Measurements from ENCODE around the gene ADGRV1.

Gene ADGRV1

GRCh38 chr5:91132550-91132949 is 574.0 kb downstream of the ADGRV1 start:
- Histone ChIP-seq H3K4me1 (ENCODE audit: control insufficient read depth in 5 of 5, insufficient read depth in 5 of 5, low read length in 5 of 5) (peaks cover 0 to 5% (median 1%) of the 10 kb centered on the region in 5 donors), H3K27me3 (ENCODE audit: control insufficient read depth in 5 of 5, insufficient read depth in 4 of 5, low read length in 5 of 5) (no peaks in the 10 kb centered on the region), H3K36me3 (ENCODE audit: control insufficient read depth in 5 of 5, insufficient read depth in 5 of 5, low read length in 5 of 5) (no peaks in the 10 kb centered on the region), H3K27ac (ENCODE audit: low read depth, low read length) (no peak overlapping the region), H3K4me3 (ENCODE audit: low read depth in 1 of 5, low read length in 5 of 5) (no peak overlapping the region), H3K9me3 (ENCODE audit: control insufficient read depth in 5 of 5, low read length in 5 of 5) (no peaks in the 10 kb centered on the region), H3K9ac (ENCODE audit: low read length in 5 of 5) (no peak overlapping the region)

- H3K36me3 ChIP-seq (ENCODE audit: control insufficient read depth in 5 of 5, insufficient read depth in 5 of 5, low read length in 5 of 5), result no peaks in the 10 kb centered on the region
These were observed 574.6 kb downstream of the ADGRV1 start for GRCh38 chr5:91133183-91133582.

GRCh38 chr5:91135475-91136248 is 577.1 kb downstream of the ADGRV1 start:
- Histone ChIP-seq H3K9me3 (ENCODE audit: control insufficient read depth in 5 of 5, low read length in 5 of 5) (no peaks in the 10 kb centered on the region), H3K27ac (ENCODE audit: low read depth, low read length) (no peak overlapping the region), H3K4me1 (ENCODE audit: control insufficient read depth in 5 of 5, insufficient read depth in 5 of 5, low read length in 5 of 5) (peaks cover 0 to 3% (median 0%) of the 10 kb centered on the region in 5 donors), H3K4me3 (ENCODE audit: low read depth in 1 of 5, low read length in 5 of 5) (no peak overlapping the region), H3K27me3 (ENCODE audit: control insufficient read depth in 5 of 5, insufficient read depth in 4 of 5, low read length in 5 of 5) (no peaks in the 10 kb centered on the region), H3K36me3 (ENCODE audit: control insufficient read depth in 5 of 5, insufficient read depth in 5 of 5, low read length in 5 of 5) (no peaks in the 10 kb centered on the region), H3K9ac (ENCODE audit: low read length in 5 of 5) (no peak overlapping the region)

More at GRCh38 chr5:91133183-91133582, 574.6 kb downstream of the ADGRV1 start:
- Histone ChIP-seq H3K4me1 (ENCODE audit: control insufficient read depth in 5 of 5, insufficient read depth in 5 of 5, low read length in 5 of 5) (peaks cover 0 to 3% (median 0%) of the 10 kb centered on the region in 5 donors), H3K4me3 (ENCODE audit: low read depth in 1 of 5, low read length in 5 of 5) (no peak overlapping the region), H3K9ac (ENCODE audit: low read length in 5 of 5) (no peak overlapping the region), H3K27ac (ENCODE audit: low read depth, low read length) (no peak overlapping the region), H3K27me3 (ENCODE audit: control insufficient read depth in 5 of 5, insufficient read depth in 4 of 5, low read length in 5 of 5) (no peaks in the 10 kb centered on the region), H3K9me3 (ENCODE audit: control insufficient read depth in 5 of 5, low read length in 5 of 5) (no peaks in the 10 kb centered on the region)

DNA sequence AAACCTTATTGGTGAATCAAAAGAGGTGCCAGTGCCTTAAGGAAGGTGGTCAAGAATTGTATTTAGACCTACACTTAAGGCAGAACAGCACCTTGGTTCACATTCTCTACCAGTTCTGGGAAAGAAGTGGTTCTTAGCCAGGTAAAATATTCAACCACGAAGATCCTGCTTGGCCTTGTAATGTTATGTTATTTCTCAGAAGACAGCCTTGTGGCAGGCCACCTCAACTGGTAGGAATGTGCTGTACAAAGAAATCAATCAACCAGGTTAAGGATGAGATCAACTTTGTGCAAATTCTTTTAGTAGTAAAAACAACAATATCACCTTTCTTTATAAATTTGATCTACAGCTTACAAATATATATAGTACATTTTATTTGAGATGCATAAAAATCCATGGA is 577.7 kb downstream of the ADGRV1 start:
- Histone ChIP-seq H3K27ac (ENCODE audit: low read depth, low read length) (no peak overlapping the region), H3K4me3 (ENCODE audit: low read depth in 1 of 5, low read length in 5 of 5) (no peak overlapping the region), H3K27me3 (ENCODE audit: control insufficient read depth in 5 of 5, insufficient read depth in 4 of 5, low read length in 5 of 5) (no peaks in the 10 kb centered on the region), H3K9me3 (ENCODE audit: control insufficient read depth in 5 of 5, low read length in 5 of 5) (no peaks in the 10 kb centered on the region), H3K9ac (ENCODE audit: low read length in 5 of 5) (no peak overlapping the region), H3K36me3 (ENCODE audit: control insufficient read depth in 5 of 5, insufficient read depth in 5 of 5, low read length in 5 of 5) (no peaks in the 10 kb centered on the region), H3K4me1 (ENCODE audit: control insufficient read depth in 5 of 5, insufficient read depth in 5 of 5, low read length in 5 of 5) (peaks cover 0 to 3% (median 0%) of the 10 kb centered on the region in 5 donors)

DNA sequence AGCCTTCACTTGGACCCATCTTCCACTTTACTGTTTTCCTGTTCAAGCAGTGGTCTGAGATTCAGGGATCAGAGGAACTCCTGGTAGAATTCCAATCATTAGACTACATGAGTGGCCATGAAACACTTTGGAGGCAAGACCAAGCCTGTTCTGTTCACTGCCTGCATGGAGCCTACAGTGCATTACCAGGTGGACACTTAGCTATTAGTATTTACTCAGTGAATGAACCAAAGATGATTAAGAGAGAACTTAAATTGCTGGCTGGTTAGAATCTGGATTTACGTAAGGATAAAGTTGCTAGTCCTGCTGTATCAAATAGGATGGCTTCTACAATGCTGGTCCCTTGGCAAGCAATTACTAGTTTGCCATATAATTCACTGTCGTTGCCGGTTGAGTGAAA is 579.0 kb downstream of the ADGRV1 start:
- Histone ChIP-seq H3K27me3 (ENCODE audit: control insufficient read depth in 5 of 5, insufficient read depth in 4 of 5, low read length in 5 of 5) (no peaks in the 10 kb centered on the region), H3K4me3 (ENCODE audit: low read depth in 1 of 5, low read length in 5 of 5) (no peak overlapping the region), H3K36me3 (ENCODE audit: control insufficient read depth in 5 of 5, insufficient read depth in 5 of 5, low read length in 5 of 5) (no peaks in the 10 kb centered on the region), H3K27ac (ENCODE audit: low read depth, low read length) (no peak overlapping the region), H3K9ac (ENCODE audit: low read length in 5 of 5) (no peak overlapping the region), H3K4me1 (ENCODE audit: control insufficient read depth in 5 of 5, insufficient read depth in 5 of 5, low read length in 5 of 5) (peaks cover 0 to 15% (median 6%) of the 10 kb centered on the region in 5 donors), H3K9me3 (ENCODE audit: control insufficient read depth in 5 of 5, low read length in 5 of 5) (no peaks in the 10 kb centered on the region)

GRCh38 chr5:91139572-91140200 is 581.1 kb downstream of the ADGRV1 start:
- H3K36me3 ChIP-seq (ENCODE audit: control insufficient read depth in 5 of 5, insufficient read depth in 5 of 5, low read length in 5 of 5), result no peaks in the 10 kb centered on the region
- no peaks in the 10 kb centered on the region for H3K9me3 ChIP-seq (ENCODE audit: control insufficient read depth in 5 of 5, low read length in 5 of 5)
- H3K27ac ChIP-seq (ENCODE audit: low read depth, low read length), result no peak overlapping the region
- no peak overlapping the region for H3K9ac ChIP-seq (ENCODE audit: low read length in 5 of 5)
- H3K27me3 ChIP-seq (ENCODE audit: control insufficient read depth in 5 of 5, insufficient read depth in 4 of 5, low read length in 5 of 5), result no peaks in the 10 kb centered on the region
- H3K4me1 ChIP-seq (ENCODE audit: control insufficient read depth in 5 of 5, insufficient read depth in 5 of 5, low read length in 5 of 5), result peaks cover 2 to 36% (median 26%) of the 10 kb centered on the region in 5 donors
- no peak overlapping the region for H3K4me3 ChIP-seq (ENCODE audit: low read depth in 1 of 5, low read length in 5 of 5)

GRCh38 chr5:91140657-91141056 is 582.1 kb downstream of the ADGRV1 start:
- Histone ChIP-seq H3K27ac (ENCODE audit: low read depth, low read length) (no peak overlapping the region), H3K4me1 (ENCODE audit: control insufficient read depth in 5 of 5, insufficient read depth in 5 of 5, low read length in 5 of 5) (peaks cover 2 to 45% (median 35%) of the 10 kb centered on the region in 5 donors), H3K27me3 (ENCODE audit: control insufficient read depth in 5 of 5, insufficient read depth in 4 of 5, low read length in 5 of 5) (no peaks in the 10 kb centered on the region), H3K9me3 (ENCODE audit: control insufficient read depth in 5 of 5, low read length in 5 of 5) (no peaks in the 10 kb centered on the region), H3K9ac (ENCODE audit: low read length in 5 of 5) (no peak overlapping the region), H3K36me3 (ENCODE audit: control insufficient read depth in 5 of 5, insufficient read depth in 5 of 5, low read length in 5 of 5) (no peaks in the 10 kb centered on the region), H3K4me3 (ENCODE audit: low read depth in 1 of 5, low read length in 5 of 5) (no peak overlapping the region)

- H3K9me3 ChIP-seq (ENCODE audit: control insufficient read depth in 5 of 5, low read length in 5 of 5), result no peaks in the 10 kb centered on the region
- H3K4me1 ChIP-seq (ENCODE audit: control insufficient read depth in 5 of 5, insufficient read depth in 5 of 5, low read length in 5 of 5), result peaks cover 2 to 55% (median 41%) of the 10 kb centered on the region in 5 donors
- H3K9ac ChIP-seq (ENCODE audit: low read length in 5 of 5), result no peak overlapping the region
- H3K27me3 ChIP-seq (ENCODE audit: control insufficient read depth in 5 of 5, insufficient read depth in 4 of 5, low read length in 5 of 5), result no peaks in the 10 kb centered on the region
- no peak overlapping the region for H3K4me3 ChIP-seq (ENCODE audit: low read depth in 1 of 5, low read length in 5 of 5)
- H3K36me3 ChIP-seq (ENCODE audit: control insufficient read depth in 5 of 5, insufficient read depth in 5 of 5, low read length in 5 of 5), result no peaks in the 10 kb centered on the region
- no peak overlapping the region for H3K27ac ChIP-seq (ENCODE audit: low read depth, low read length)
These were observed 583.0 kb downstream of the ADGRV1 start for GRCh38 chr5:91141642-91142041.

- Histone ChIP-seq H3K9ac (ENCODE audit: low read length in 5 of 5) (no peak overlapping the region), H3K36me3 (ENCODE audit: control insufficient read depth in 5 of 5, insufficient read depth in 5 of 5, low read length in 5 of 5) (no peaks in the 10 kb centered on the region), H3K4me1 (ENCODE audit: control insufficient read depth in 5 of 5, insufficient read depth in 5 of 5, low read length in 5 of 5) (peaks cover 2 to 57% (median 44%) of the 10 kb centered on the region in 5 donors), H3K27ac (ENCODE audit: low read depth, low read length) (no peak overlapping the region), H3K27me3 (ENCODE audit: control insufficient read depth in 5 of 5, insufficient read depth in 4 of 5, low read length in 5 of 5) (no peaks in the 10 kb centered on the region), H3K4me3 (ENCODE audit: low read depth in 1 of 5, low read length in 5 of 5) (no peak overlapping the region), H3K9me3 (ENCODE audit: control insufficient read depth in 5 of 5, low read length in 5 of 5) (no peaks in the 10 kb centered on the region)
These were observed 583.8 kb downstream of the ADGRV1 start for GRCh38 chr5:91142386-91142785.

DNA sequence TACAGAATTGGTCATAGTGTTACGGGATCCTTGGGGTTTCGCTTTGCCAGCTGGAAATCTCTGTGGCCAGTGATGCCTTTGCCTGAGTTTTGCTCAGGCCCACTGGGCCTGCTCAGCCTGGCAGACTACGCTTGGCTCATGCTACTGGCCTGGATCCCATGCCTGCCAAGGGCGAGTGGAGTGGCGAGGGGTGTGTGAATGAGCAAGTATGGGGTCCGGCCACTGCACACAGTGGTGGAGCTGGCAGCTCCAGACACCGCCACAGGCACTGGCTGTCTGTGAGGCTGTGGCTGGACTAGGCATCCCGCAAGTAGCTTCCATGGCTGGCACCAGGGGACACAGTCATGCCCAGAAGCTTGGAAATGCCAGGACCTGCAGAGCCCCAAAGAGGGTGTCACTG is 584.2 kb downstream of the ADGRV1 start:
- Histone ChIP-seq H3K27me3 (ENCODE audit: control insufficient read depth in 5 of 5, insufficient read depth in 4 of 5, low read length in 5 of 5) (no peaks in the 10 kb centered on the region), H3K27ac (ENCODE audit: low read depth, low read length) (no peak overlapping the region), H3K9me3 (ENCODE audit: control insufficient read depth in 5 of 5, low read length in 5 of 5) (no peaks in the 10 kb centered on the region), H3K4me1 (ENCODE audit: control insufficient read depth in 5 of 5, insufficient read depth in 5 of 5, low read length in 5 of 5) (peaks cover 2 to 55% (median 44%) of the 10 kb centered on the region in 5 donors), H3K9ac (ENCODE audit: low read length in 5 of 5) (no peak overlapping the region), H3K4me3 (ENCODE audit: low read depth in 1 of 5, low read length in 5 of 5) (peak overlapping the region in 1 of 5 donors; percentile 50), H3K36me3 (ENCODE audit: control insufficient read depth in 5 of 5, insufficient read depth in 5 of 5, low read length in 5 of 5) (no peaks in the 10 kb centered on the region)
